ENCODE data around the gene COX10. TPM values are rescaled to one million over a fixed set of nuclear protein-coding genes. Genes with fewer than 3 reads are reported as not detected.

The COX10 gene
- 9.1 and 14.3 TPM in 2 replicates for total RNA-seq

DNA sequence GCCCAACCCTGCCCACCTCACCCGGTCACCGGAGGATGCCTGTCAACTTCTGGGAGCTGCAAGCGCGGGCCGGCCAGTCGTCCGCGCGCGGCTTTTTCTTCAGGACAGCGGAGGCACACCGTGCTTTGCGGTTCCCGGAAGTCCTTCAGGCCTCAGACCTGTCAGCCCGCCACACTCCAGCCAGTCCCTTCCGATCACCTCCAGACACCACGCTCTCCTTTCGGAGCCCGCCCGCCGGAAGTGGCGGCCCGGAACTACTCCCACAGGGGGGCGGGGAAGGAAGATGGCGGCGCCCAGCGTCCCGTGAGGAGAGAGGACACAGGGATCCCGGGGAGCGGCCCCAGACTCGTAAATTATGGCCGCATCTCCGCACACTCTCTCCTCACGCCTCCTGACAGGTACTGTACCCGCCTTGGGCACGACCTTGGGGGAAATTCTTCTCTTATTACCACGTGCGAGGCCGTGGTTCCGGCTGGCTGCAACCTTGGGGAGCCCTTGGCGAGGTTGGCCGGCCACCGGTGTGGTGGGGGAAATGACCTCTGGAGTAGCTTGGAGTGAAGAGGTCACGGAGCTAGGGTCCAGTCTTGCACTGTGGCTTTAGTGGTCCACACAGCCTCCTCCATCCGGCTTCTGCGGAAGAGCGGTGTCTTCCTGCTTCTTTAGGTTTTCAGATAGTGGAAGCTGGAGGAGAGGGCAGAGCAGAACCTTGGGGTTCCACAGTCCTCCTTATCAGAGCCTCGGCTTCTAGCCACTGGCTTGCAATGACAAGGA lies at the start of gene COX10:
TSS of gene COX10 (plus strand) at position 254 of the 771 bp plus-strand sequence. CDS start at position 356, 102 bp downstream.

DNA sequence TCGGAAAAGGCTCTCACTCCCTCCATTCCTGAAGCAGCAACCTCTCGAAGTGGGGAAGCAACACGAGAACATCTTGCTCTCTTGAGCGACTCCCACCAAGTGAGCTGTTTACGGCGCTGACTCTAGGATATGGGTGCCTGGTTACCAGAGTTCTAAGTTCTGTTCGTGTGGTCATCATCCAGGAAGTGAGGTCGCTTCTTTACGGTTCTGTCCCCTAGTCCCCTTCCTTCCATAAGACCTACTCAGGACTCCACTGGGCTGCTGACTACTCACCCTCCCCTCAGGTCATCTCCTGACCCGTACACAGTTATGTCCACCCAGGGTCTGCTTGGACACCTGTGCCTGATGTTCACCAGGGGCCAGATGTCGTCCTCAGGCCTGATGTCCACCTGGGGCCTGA lies 167.5 kb downstream of the COX10 start, which contains the start of gene CDRT15:
TSS of gene CDRT15 (minus strand) at position 101 of the 400 bp plus-strand sequence. CDS start at position 72, 29 bp downstream.

Other genes starting within 250 kb of the COX10 start
- gene CDRT15, start 167.4 kb downstream of the COX10 start, total RNA-seq = not detected in 2 replicates
- gene HS3ST3B1, start 231.6 kb downstream of the COX10 start, total RNA-seq = 0.32 TPM in 1 of 2 replicates, not detected in the other